ELF-1 (cell line): ENCODE data around the gene GRIP2.

ENCODE experiments used
- DNase-seq: peaks from one replicate; pipeline ENCODE4 v3.0.0-alpha.2; 2016; ENCODE audit warnings: low read depth, low spot score

The GRIP2 gene

GRCh38 chr3:14485981-14486380 lies 54.2 kb downstream of the GRIP2 start:
- DNase-seq: no peak

GRCh38 chr3:14484741-14485140 lies 55.4 kb downstream of the GRIP2 start:
- DNase-seq: no peak

DNA sequence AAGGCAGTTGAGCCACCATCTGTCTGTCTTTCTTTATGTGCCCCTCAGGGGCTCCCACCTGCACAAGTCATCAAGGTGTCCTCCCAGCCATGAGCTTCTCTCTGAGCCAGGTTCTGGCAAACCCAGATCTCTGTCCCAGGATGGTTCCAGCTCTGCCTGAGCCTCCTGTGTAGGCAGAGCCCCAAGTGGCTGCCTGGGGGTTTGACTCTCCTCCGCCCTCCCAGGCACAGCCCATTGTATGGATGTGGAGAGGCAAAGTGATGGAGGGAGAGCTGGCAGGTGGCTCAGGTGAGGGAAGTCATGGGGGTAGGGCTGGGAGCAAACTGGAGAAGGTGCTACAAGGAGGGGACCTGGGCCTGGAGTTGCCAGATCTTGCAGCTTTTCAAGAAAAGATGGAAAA lies 56.9 kb downstream of the GRIP2 start:
- no peak for DNase-seq

DNA sequence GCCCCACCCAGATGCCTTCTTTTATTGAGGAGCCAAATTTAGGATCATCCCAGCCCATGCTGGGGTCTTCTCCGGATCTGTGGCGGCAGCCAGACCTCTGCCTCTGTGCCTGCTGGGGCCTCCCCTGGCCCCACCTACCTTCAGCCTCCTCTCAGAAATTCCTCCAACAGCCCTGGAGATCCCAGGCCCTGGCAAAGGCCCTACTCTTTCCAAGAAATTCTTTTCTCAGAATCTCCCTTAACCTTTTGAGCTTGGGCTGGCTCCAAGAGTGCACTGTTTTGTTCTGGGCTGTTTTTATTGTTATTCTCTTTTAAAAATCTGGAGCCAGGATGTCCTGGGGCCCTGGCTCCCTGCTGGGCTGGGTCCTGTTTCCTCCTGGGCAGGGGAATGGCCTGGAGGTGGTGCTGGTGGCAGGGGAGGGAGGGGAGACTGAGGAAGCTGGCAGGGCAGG lies 57.8 kb downstream of the GRIP2 start:
- DNase-seq: peak; percentile 75

DNA sequence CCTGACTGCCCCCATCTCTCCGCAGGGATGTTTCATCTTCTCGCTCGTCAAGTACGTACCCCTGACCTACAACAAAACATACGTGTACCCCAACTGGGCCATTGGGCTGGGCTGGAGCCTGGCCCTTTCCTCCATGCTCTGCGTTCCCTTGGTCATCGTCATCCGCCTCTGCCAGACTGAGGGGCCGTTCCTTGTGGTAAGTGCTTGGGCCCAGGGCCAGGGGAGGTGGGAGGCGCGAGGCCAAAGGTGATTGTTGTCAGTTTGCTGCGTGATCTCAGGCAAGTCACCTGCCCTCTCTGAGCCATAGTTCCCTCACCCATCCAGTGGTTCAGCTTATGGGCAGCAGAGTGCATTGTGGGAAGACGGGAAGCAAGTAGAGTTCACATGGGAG lies 58.5 kb downstream of the GRIP2 start:
- DNase-seq: no peak

DNA sequence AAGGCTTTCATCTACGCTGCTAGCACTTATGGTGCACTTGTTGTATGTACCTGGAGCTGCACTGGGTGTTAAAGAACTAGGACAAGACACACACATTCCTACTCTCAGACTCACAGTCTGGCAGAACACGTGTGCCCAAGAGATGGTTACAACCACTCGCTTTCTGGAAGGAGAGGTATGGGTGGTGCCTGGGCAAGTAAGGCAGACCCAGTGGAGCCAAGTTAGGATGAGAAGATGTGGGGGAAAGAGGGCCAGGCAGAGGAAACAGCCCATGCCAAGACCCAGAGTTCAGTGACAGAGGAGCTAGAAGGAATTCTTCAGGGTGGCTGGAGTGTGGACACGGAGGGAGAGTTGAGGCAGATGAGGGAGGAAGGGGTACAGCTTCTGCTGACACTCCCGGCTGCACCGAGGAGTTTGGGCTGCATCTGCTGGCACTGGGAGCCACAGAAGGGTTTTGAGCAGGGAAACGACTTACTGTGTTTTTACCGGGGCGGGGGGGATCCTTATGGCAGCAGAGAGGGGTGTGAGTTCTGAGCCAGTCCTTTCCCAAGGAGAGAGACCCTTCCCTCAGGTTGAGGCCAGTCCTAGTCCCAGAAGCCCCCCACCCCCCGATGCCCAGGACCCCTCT lies 59.0 kb downstream of the GRIP2 start:
- DNase-seq: no peak

DNA sequence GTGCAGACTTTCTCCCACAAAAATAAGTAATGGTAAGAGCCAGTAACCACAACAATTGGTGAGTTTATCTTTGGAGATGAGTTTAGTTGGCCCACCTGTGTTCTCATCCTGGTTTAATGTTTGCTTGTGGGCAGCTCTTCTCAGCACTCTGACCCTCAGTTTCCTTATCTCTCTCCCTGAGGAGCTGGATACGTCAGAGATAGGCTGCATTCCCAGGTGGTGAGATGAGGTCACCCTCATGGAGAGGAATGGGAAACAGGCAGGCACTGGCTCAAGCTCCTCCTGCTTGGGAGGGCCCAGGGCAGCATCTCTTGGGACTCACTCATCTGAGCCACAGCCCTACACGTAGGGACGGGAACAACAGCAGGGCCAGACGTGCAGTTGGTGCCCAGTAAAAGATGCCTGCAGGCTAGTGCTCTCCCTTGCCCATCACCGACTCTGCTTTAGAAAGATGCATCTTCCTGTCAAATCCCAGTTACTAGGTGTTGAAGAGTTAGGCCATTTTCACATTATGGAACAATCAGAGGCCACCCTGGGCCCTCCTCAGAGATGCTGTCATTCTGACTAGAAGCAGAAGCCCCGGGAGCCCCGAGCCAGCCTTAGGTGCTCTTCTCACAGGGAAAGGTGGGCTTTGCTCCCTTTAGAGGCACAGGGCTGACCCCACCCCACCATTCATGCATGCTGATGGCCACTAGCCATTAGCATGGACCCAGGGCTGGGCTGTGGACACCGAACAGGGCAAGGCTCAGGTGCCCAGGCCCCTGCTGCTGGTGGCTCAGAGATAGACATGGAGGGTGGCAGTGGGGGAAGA lies 59.7 kb downstream of the GRIP2 start:
- peak; percentile 63 for DNase-seq

GRCh38 chr3:14479591-14479990 lies 60.6 kb downstream of the GRIP2 start:
- DNase-seq: no peak

DNA sequence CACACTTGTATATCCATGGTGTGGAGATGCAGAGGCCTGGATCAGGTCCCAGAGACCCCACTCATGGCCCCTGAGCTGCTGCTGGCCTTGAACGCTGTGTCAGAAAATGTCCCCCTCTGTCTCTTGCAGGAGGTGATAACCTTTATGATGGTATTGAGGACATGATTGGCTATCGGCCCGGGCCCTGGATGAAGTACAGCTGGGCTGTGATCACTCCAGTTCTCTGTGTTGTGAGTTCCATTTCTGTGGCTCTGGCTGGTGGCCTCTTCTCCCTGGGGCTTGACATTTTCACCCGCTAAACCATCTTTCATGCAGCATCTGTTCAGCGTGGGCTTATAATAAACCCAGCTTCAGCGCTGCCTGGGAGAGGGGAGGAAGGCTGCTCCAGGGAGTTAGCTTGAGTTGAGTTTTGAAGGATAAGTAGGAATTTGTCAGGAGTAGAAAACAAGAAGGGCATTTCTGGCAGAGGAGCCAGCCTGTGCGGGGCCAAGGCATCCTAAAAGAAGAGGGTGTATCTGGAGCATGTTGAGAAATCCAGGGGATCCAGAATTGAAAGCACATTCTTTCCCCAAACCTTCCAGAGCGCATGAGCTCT lies 61.1 kb downstream of the GRIP2 start:
- no peak for DNase-seq

DNA sequence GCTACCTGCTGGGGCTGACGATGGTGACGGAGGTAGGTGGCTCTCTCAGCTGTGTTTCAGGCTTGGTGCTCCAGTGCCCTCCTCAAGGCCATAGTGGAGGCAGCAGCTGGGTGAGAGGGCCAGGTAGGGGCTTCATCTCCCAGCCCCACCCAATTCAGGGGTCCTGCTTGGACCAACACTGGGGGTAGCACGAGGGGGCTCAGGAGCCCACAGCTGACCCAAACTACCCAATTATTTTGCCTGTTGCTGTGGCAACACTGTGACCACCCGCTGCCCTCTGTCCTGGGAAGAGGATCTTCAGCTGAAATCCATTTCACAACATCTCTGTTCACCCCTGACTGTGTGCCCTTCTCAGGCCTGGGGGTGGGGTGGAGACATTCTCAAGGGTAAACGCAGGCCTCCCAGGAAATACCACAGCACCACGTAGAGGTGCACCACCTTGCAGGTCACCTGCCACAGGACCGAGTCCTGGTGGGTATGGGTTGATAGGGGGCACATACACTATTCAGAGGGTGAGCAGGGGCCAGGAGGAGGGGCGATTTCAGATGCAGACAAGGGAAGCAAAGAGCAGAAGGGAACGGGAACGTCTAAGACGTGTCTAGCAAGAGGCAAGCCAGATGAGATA lies 62.7 kb downstream of the GRIP2 start:
- no peak for DNase-seq

- DNase-seq: no peak
These were observed 63.4 kb downstream of the GRIP2 start for GRCh38 chr3:14476583-14477265.

DNA sequence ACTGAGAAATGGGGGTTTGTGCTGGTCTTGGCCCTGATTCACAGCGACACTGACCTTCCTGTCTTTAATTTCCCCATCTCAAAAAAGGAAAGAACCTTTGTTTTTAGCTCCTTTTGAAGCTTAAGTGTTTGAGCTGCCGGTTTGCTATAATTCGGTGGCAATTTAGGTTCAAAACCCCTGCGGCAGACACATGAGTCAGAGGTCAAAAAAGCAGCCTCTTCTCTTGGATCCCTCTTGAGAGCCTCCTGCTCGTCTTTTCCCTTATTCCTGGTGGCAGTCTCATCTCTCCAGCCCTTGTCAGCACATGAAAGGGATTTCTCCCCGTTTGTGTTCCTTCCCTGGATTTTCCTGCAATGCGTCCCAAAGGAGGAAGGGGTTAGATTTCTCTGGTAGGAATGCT lies 64.5 kb downstream of the GRIP2 start:
- no peak for DNase-seq

DNA sequence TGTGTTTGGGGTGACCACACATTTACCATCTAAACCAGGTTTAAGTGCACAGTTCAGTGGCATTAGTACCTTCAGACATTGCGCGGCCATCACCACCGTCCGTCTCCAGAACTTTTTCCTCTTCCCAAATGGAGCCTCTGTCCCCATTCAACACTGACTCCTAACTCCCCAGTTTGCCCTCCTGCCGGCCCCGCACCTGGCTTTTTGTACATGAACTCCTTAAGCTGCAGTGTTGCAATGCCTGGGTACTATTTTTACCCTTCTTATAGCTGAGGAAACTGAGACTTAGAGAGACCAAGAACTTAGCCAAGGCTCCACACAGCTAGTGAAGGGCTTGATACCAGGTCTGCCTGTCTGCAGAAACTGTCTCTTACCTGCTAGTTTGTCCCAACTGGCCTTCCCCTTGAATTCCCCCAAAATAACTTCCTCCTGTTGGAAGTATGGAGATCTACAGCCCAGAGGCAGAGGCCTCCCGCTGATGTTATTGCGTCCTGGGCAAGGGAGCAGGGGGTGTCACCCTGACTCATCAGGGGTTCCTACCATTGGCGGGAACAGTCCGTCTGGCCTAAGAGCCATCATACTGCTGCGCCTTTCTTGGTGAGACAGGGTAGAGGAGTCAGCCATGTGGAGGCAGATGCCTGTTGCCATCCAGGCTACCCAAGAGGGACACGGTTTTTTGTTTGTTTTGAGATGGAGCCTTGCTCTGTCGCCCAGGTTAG lies 65.6 kb downstream of the GRIP2 start:
- no peak for DNase-seq

DNA sequence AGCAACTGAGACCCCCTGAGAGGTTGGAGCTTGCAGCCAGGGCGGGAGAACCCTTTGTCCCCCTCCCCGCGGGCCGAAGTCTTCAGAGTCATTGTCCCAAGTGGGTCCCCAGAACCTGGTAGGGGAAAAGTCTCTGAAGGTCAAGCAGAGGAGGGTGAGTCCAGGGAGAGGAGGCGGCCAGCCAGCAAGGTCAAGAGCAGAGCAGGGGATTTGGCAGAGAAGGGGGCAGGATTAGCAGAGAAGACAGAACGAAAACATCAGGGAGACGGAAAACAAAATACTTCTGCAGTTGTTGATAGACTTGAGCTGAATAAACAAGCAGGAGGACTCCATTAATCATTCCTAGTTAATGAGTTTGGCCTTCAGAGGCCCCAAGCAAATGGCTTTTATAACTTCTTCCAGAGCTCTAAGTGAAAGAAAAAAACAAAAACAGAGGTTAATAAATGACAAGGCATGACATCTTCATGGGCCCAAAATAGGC lies 66.7 kb downstream of the GRIP2 start:
- no peak for DNase-seq

GRCh38 chr3:14472471-14473351 lies 67.4 kb downstream of the GRIP2 start:
- peak; percentile 88 for DNase-seq

DNA sequence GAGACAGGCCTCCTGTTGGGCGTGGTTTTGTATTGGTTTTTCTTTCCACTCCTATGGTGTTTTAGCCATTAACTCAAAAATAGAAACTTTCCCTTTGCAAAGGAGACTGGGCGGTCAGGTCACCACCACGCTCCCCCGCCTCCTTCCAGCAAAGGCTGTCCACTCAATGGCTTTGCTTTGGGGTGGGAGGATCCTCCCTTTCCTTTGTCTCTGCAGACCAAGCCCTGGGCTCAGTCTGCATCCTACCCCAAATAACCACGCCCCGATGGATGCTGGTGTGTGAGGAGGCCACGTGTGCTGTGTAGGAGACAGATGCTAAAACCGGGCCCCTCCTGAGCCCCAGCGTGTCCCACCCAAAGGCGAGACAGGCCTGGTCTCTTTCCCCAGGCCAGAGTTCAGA lies 68.5 kb downstream of the GRIP2 start:
- DNase-seq: no peak

DNA sequence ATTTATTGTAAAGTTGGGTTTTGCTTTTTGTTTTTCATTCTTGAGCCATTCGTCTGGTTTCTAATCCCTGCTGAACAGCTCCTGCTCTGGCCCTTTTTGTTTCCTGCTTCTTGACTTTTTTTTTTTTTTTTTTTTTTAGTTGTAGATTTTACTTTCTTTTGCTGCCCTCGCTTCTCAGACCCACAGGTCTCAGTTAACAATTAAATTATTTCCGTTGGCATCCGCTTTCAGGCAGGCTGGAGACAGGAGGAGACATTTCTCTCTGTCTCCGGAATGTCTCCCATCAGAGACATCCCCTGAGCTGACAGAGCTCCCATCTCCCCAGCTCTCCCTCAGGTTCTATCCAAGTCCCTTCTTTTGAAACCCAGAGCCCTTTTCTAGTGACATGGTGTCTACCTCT lies 69.1 kb downstream of the GRIP2 start:
- DNase-seq: no peak

GRCh38 chr3:14470461-14470860 lies 69.7 kb downstream of the GRIP2 start:
- DNase-seq: no peak

- DNase-seq: no peak
These were observed 71.5 kb downstream of the GRIP2 start for GRCh38 chr3:14468621-14468981.
